ENCODE data around the gene CYP27B1.
"Not testable (repeated sequence)": the region's sequence is repeated elsewhere in the genome, so short reads cannot be mapped to it uniquely, and the experiment has no call there.

The CYP27B1 gene

GRCh38 chr12:57783466-57783801 lies 16.6 kb upstream of the CYP27B1 start:
- no peak for DNase-seq

DNA sequence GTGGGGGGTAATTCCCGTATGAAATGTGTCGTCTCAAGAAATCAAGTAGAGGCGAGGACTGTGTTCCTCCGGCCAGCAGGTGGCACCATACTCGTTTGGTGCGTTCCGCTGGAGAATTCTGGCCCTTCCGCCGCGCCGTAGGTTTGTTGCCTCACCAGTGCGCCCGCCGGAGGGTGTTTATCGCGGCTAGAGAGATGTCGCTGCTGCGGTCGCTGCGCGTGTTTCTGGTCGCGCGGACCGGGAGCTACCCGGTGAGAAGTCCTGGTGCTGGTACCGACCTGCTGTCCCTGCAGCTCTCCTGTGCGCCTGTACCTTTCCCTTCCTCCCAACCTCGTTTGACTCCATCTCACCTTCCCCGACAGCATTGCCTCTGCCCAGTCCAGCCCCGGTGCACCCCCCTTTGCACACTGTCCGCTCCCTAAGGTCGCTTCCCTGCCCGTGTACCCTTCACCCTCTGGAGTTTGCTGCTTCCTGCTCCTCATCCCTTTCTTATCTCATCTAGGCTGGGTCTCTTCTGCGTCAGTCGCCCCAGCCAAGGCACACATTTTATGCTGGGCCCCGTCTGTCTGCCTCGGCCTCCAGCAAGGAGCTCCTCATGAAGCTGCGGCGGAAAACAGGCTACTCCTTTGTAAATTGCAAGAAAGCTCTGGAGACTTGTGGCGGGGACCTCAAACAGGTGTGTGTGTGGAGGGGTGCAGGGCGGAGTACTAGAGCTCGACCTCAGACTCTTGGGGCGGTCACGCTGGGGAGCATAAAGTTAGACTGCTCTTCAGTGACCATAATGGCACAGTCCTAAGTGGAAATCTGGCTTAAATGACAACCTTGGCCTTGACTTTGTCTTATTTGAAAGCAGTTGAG lies 16.0 kb upstream of the CYP27B1 start, which contains the start of gene TSFM:
TSFM (plus strand) TSS at position 180 of the 858 bp plus-strand sequence; CDS start at position 195, 15 bp downstream.
- DNase-seq, result peak; percentile 99

DNA sequence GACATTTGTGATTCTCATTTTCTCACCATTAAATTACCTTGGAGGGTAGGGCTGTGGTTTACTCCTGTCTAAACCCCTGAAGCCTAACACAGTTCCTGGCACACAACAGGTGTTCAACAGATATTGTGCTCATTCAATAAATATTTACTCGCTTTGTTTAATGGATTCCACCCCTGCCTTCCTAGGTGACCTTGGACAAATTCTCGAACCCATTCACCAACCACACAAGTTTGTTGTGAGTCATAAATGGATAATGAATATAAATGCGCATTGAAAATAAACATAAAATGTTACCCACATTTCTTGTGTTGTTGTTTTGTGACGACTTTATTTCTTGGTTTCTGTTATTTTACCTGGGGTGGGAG lies 15.3 kb upstream of the CYP27B1 start:
- DNase-seq, result no peak

DNA sequence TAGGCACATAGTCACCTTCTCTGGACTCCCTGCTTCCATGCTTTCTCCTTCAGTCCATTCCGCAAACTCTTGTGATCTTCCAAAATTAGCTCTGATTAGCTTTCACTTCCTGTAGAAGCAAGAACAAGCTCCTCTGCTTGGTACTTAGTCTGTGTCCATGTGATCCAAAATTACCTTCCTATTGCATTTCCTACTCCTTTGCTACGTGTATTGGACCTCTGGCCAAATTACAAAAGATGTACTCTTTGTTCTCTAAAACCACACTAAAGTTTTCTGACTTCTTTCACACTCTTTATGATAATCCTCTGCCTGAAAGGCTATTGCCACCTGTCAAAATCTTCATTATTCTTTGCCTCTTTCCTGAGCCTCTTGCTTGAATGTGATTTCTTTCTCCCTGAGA lies 14.9 kb upstream of the CYP27B1 start:
- no peak for DNase-seq

GRCh38 chr12:57781244-57781643 lies 14.4 kb upstream of the CYP27B1 start:
- no peak for DNase-seq

GRCh38 chr12:57780284-57780897 lies 13.5 kb upstream of the CYP27B1 start:
- no peak for DNase-seq

GRCh38 chr12:57779736-57780135 lies 12.9 kb upstream of the CYP27B1 start:
- no peak for DNase-seq

GRCh38 chr12:57777911-57778310 lies 11.0 kb upstream of the CYP27B1 start:
- DNase-seq, result no peak

DNA sequence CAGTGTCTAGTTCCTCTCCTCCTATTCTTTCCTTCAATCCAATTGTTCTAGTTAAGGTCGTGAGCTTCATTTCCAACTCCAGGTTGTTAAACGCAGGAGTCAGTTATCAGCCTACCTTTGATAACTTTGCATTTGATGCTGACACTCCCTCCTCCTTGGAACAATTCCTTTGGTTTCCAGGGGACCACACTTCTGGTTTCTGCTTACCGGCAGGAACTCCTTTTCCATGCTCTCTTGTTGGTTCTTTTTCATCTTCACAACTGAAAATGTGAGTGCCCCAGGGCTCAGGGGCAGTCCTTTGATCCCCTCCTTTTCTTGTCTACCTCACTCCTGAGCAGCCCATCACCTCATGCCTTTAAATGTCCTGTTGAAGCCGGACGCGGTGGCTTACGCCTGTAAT lies 10.5 kb upstream of the CYP27B1 start:
- DNase-seq, result no peak

DNA sequence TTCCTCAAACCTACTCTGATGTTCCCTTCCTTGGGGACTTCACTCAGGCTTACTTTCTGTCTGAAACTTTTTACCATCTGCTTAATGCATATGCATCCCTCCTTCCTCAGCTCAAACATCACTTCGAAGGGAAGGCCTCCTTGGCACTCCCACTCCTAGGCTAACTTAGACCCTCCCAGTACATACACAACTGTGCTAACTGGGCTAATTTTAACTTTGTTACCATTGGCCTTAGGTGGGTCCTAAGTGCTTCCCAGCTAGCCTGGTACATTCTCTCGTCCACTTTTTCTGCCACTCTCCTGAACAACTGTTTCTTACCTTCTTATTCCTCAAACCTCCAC lies 9.3 kb upstream of the CYP27B1 start:
- no peak for DNase-seq

DNA sequence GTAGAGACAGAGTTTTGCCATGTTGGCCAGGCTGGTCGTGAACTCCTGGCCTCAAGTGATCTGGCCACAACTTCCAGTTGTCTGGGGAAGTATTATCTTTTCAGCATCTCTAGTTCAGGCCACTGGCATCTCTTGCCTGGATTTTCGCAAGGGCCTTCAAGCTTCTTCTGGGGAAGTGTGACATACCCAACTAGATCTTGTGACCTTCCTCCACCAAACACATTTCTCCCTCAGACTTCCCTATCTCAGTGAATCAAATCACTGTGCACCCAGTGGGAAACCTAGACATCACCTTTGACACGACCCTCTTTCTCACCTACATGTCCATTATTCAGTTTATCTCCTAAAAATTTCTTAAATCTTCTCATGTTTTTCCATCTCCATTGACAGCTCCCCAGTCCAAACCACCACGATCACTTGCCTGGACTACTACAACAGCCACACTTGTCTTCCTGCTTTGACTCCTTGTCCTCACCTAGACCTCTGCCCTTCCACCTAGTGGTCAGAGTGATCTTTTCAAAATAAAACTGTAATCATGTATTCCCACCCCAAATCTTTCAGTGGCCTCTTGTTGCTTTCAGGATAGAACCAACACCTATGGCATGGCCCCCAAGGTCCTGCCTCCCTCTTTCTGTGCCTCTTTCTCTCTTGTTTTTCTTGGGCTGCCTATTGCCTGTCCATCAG lies 8.8 kb upstream of the CYP27B1 start:
- DNase-seq, result no peak

DNA sequence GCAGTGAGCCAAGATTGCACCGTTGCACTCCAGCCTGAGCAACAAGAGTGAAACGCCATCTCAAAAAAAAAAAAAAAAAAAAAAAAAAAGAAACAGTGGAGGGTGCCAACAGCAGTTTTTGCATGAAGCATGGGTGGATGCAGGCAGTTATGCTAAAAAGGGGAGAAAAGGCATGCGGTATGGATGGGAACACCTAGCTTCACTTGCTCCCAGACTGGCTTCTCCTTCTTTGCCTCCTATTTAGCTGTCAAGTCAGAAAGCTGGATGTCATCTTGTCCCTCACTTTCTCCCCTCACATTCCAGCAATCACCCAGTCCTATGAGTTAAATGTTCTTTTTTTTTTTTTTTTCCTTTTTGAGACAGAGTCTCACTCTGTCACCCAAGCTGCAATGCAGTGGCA lies 8.2 kb upstream of the CYP27B1 start:
- DNase-seq, result no peak

- DNase-seq, result not testable (repeated sequence)
Observed at GRCh38 chr12:57774634-57775033, 7.8 kb upstream of the CYP27B1 start.

- DNase-seq, result peak; percentile 72
Observed at GRCh38 chr12:57772429-57773322, 5.8 kb upstream of the CYP27B1 start, which contains the start of gene EEF1AKMT3. Gene EEF1AKMT3 (plus strand): TSS chr12:57772614. CDS start chr12:57772725, 111 bp downstream.

DNA sequence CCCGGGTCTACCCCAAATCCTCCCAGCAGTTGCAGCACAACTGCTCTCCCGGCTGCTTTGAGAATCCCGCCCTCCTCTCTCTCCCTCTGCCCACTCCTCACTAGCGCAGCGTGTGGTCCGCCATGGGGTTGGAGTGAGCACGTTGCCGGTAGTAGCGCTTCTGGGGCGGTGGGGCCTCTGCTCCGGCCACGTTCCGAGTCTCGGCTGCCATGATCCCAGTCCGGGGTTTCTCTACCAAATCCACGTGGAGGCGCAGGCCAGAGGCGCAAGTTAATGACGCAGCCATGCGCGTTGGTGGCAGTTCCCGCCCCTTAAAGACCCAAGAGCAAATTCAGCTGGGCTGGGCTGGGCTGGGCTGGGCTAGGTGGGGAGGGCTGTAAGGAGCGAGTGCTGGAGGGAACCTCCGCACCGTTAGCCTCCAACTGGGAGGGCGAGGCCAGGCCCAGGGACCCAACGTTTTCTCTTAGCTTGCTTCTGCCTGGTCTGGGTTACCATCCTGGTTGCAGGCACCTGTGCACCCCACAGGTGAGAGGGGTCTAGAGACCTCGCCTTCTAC lies 5.1 kb upstream of the CYP27B1 start, which contains the start of gene METTL1:
METTL1 (minus strand) TSS at position 233 of the 556 bp plus-strand sequence; CDS start at position 211, 22 bp downstream.
- peak; percentile 98 for DNase-seq

DNA sequence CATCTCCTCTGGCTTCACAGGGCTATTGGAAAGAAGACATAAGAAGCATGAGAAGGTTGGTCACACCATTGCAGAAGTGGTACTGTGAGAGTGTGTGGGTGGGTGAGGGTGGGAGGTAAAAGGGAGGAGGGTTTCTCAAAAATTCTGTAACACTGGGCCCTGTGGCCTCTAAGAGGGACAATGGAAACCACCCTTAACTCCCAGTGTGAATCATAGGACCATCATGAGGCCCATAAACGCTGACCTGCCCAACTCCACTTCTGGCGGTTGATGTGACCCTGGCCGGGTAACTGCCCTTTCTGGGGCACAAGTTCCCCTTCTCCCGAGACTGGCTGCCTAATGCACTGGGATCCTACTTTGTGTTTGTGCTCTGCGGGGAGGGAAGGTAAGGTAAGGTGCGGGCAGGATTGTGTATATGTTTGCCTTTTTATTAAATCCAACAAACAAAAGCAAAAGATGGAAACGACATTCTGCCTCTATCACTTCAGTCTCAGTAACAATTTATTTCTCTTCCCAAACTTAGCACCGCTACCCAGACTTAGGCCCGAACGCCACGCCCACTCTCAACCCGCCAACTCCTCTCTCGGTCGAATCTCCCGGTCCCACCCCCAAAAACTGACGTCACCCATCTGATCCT lies 4.5 kb upstream of the CYP27B1 start:
- DNase-seq, result peak; percentile 96

- no peak for DNase-seq
Observed at GRCh38 chr12:57770734-57771133, 3.9 kb upstream of the CYP27B1 start.

DNA sequence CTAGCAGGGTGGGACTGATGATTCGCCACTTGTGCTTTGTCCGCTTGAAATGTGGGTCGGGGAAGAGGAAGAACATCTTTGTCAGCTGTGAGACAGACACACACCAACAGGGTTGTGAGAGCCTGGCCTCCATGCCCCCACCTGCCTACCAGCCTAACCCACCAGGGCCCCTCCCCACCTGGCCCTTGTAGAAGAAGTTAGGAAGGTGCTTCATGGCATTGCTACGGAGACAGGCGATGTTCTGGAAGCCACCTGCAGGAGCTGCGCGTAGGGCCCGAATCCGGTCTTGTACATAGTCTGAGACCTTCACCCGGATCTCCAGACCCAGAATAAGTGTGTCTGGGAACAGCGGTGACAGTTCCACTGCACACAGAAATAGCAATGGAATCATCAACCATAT lies 2.7 kb upstream of the CYP27B1 start:
- no peak for DNase-seq

DNA sequence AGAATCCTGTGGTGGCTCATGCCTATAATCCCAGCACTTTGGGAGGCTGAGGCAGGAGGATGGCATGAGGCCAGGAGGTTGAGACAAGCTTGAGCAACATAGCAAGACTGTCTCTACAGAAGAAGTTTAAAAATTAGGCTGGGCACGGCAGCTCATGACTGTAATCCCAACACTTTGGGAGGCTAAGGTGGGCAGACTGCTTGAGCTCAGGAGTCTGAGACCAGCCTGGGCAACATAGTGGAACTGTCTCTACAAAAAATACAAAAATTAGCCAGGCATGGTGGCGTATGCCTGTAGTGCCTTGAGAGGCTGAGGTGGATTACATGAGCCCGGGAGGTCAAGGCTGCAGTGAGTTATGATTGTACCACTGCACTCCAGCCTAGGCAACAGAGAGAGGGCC lies 998 bp upstream of the CYP27B1 start:
- no peak for DNase-seq

DNA sequence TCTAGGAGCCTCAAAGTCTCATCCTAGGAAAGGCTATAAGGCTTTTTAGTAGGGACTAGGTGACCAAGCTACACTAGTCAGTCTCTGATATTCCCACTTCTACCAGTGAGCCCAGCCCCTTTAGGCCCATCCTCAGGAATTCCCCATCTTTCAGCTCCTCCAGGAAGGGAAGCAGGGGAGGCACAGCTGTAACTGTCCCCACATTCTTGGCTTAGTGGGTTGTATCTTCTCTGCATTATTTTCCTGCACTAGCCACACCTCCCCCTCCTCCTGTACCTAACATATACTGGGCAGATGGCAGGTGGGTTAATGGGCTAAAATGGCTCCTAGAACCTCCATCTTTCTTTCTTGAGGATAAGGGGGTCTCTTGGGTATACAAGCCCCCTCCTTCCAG lies 424 bp upstream of the CYP27B1 start:
- DNase-seq, result no peak

GRCh38 chr12:57765698-57766463 lies 997 bp downstream of the CYP27B1 start:
- DNase-seq, result peak; percentile 33

Data from eye (tissue), 1 donor.